Measurements from ENCODE around the gene SLC9A9.

DNA sequence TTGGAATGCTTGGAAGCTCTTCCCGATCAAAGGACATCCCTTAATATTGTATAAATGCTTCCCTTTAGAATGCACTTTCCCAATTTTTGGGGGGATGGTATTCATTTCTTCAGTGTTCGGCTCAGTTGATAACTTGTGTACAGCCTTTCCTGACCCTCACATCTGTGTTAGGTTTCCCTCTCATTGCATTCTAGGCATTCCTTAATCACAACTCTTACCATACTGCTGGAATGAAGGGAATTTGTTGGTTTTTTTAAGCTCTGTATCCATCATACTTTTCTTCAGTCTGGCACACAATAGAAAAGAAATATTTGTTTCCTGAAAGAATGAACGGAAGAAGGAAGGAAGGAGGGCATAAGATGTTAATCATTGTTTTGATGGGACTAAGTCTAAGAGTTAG, 609.2 kb downstream of the SLC9A9 start:
- TF ChIP-seq, protein P1, sequence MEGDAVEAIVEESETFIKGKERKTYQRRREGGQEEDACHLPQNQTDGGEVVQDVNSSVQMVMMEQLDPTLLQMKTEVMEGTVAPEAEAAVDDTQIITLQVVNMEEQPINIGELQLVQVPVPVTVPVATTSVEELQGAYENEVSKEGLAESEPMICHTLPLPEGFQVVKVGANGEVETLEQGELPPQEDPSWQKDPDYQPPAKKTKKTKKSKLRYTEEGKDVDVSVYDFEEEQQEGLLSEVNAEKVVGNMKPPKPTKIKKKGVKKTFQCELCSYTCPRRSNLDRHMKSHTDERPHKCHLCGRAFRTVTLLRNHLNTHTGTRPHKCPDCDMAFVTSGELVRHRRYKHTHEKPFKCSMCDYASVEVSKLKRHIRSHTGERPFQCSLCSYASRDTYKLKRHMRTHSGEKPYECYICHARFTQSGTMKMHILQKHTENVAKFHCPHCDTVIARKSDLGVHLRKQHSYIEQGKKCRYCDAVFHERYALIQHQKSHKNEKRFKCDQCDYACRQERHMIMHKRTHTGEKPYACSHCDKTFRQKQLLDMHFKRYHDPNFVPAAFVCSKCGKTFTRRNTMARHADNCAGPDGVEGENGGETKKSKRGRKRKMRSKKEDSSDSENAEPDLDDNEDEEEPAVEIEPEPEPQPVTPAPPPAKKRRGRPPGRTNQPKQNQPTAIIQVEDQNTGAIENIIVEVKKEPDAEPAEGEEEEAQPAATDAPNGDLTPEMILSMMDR (IDR thresholded peaks at IDR 0.05): no peak
- TF ChIP-seq POLR2A (IDR thresholded peaks at IDR 0.05): no peak

Data from right lobe of liver (tissue), 4 donors.